HG03521 (cell line): Measurements from ENCODE around the gene FERD3L.

Experiments used
- ATAC-seq: cut with Tn5 transposase; IDR thresholded peaks from one replicate; pipeline ENCODE4 v1.9.1; 2021; ENCODE audit warnings: mild to moderate bottlenecking, moderate library complexity; ENCODE audit not compliant: unreplicated experiment

FERD3L gene

DNA sequence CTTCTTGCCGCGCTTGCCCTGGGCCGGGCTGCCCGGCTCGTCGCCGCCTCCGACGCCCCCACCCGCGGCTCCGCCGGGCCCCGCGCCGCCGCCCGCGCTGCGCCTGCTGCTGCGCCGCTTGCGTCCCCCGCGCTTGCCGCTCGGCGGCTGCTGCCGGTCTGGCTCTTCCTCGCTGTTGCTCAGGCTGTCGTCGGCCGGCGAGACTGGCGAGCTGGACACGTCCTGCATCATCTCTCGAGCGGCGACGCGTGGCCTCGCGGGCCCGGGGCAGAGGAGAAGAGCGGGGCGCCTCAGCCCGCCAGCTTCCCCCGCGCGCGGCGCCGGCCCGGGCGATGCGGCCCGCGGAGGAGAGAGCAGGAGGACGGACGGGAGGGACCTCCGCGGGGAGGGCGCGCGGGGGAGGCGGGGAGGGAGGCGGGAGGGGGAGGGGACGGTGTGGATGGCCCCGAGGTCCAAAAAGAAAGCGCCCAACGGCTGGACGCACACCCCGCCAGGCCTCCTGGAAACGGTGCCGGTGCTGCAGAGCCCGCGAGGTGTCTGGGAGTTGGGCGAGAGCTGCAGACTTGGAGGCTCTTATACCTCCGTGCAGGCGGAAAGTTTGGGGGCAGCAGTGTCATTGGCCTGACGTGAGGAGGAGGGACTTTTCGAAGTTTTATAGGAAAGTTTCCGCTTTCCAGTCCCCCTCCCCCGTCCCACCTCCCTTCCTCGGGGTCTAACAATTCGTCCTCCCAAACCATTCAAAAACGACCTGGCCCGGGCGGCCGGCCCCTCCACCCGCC, 27.9 kb downstream of the FERD3L start, which contains the start of gene TWIST1:
TSS of gene TWIST1 (minus strand) at position 546 of the 779 bp plus-strand sequence. CDS start at position 231, 315 bp downstream.
- ATAC-seq: no peak

DNA sequence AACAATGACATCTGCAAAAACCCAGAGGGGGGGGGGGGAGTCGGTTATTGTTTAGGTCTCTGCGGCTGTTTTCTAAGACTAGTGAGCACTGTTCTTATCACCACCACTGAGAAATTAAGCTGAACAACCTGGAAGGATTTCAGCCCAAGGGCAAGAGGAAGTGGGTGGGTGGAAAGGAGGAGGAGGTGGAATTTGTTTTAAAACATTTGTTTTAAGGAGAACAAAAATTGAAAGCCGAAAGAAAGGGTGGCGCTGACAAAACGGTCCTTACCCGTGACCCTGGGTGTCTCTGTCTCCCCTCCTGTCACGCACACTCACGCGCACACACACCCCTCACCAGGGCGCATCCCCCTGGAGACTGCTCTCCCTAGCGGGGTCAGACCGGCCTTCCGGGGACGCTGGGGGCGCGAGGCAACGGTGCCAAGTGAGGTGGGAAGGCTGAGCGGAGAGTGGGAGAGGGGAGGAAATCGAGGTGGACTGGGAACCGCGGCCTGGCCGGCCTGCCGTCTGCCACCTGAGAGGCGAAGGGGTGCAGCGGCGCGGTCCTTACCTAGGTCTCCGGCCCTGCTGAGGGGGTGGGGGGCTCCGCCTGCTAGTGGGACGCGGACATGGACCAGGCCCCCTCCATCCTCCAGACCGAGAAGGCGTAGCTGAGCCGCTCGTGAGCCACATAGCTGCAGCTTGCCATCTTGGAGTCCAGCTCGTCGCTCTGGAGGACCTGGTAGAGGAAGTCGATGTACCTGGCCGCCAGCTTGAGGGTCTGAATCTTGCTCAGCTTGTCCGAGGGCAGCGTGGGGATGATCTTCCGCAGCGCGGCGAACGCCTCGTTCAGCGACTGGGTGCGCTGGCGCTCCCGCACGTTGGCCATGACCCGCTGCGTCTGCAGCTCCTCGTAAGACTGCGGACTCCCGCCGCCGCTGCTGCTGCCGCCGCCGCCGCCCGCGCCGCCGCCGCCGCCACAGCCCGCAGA, 28.8 kb downstream of the FERD3L start:
- ATAC-seq: no peak

GRCh38 chr7:19114551-19114855, 30.7 kb downstream of the FERD3L start:
- ATAC-seq: no peak

- no peak for ATAC-seq
These were observed 31.2 kb downstream of the FERD3L start for GRCh38 chr7:19113855-19114550.

DNA sequence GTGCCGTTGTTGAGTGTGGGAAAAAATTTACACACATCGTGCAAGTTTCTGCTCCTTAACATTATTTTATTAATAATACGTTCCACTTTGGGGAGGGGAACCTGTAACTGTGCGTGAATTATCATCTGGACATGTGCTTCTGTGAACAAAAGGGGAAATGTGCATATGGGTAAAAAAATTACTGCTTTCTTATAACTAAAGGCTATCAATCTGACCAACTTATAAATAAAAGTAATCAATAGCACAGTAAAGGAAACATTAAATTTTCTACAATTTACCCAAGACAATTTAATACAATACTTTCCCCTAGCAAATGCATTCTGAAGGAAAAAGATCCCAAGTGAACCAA, 32.2 kb downstream of the FERD3L start:
- ATAC-seq: no peak

- ATAC-seq: no peak
These were observed 32.8 kb downstream of the FERD3L start for GRCh38 chr7:19112274-19113001.

DNA sequence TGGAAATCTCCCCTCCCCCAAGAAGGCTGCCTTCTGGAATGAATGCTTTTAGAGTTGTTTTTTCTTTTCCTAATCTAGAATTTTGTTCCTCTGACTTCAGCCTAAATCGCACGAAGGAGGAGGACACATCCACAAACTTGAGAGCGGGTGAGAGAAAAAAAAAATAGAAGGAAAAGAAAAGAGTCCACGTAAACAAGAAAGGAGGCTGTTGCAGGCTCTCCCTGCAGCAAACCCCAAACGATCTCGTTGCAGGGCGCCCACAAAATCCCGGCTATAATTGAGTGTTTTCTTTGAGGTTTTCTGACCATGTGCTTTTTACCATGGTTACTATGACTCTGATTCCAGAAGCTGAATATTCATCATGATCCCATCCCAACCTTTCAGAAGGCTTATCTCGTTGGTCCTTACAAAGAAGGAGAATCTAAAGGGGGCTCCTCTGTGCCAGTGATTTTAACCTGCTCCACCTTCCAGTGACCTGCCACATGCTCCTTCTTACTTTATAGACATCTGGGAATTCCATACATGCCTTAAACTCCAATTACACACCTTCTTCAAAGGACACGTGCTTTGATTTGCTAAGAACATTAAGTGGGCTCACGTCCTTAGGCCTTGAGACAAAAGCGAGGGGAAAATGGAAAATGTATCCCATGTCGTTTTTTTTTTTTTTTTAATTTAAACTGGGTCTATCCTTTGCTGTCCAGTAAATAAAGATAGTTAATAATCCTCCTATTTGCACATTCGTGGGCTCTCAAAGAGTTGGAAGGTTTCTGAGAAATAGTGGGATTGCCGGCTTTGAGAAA, 33.5 kb downstream of the FERD3L start:
- no peak for ATAC-seq

DNA sequence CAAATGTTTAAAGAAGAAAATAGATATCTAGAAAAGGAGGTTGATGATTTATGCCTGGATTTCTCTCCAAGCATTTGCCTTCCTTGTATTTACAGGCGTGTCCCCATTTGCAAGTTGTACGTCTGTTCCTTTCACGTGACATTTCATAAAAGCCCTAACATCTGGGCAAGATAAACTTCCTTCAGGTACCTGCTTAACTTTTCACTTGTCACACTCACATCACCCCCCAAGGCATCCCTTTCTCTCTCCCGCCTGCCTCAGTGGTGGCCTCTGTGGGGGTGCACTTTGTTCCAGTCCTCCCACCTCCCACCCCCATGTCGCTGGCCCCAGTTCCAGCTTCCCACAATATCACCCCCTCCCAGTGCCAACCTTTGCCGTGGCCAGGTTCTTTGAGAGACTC, 34.4 kb downstream of the FERD3L start:
- ATAC-seq: no peak

- ATAC-seq: no peak
These were observed 35.0 kb downstream of the FERD3L start for GRCh38 chr7:19110026-19110730.

- no peak for ATAC-seq
These were observed 35.9 kb downstream of the FERD3L start for GRCh38 chr7:19109000-19109946.

DNA sequence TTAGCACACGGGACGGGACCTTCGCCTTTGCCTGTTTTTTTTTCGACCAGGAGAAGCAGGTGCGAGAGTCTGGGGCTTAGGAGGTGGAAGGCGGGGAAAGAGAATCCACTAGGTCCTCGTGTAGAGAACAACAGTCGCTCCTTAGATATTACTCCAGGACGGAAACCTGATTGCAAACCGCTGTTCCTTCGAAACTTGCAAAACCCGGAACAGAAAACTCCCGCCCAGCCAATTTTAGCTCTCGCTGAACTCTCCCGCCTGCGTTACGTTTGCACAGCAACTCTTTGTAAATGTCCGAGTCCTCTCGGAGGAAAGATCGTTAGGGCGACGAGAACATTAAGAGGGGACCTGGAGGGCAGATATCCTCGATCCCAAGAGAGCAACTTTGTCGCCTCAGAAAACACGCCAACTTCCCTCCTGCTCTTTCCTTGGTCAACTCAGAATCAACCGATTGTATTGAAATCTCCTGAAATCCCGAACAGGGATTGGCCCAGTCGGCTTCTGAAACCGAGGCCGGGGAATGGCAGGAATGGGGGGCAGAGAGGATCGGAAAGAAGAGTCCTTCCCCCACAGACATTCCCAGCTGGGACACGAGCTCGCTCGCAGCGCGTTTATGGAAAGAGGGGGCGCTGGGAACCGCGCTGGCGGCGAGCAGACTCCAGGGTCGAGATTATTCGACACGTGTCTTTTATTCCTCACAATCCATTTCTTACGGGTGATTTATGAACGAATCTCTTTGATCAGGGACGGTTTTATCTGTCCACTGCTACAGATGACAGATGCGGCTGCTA, 37.7 kb downstream of the FERD3L start:
- no peak for ATAC-seq

GRCh38 chr7:19107081-19107355, 38.2 kb downstream of the FERD3L start:
- ATAC-seq: no peak

DNA sequence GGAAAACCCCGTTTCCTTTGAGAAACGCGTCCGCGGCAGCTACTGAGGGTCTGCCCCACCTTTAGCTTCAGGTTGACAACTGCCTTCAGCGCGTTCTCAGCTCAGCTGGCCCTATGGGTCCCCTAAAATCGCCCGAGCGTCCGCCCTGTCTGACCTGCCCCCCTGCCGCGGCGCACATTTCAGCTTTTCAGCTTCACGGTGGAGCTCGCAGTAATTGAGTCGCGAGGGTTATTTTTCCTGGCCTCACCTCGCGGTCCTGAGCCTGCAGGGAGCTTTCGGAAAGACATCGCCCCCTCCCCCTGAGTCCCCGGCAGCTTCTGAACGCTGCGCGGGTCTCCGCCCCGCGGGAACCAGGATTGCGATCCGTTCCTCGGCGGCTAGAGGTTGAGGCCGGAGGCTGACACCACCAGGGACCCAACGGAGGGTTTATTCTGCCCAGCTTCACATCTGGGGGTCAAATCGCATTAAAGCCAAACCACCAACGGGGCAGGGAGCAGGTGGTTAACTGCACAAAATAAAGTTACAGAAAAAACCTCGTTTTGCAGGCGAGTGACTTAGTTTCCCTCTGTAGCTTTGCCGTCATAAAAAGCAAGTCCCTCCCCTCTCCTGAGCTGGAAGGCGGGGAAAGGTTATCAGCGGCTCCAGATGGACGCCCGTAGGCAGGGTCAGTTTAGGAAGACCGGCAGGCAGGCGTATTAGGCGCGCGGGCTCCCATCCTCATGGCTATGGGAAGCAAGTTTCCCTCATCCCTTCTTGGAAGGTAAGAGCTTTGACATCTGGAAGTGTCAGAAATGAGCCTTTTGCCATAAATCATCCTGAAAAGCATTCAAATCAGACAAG, 38.8 kb downstream of the FERD3L start:
- ATAC-seq: no peak

- no peak for ATAC-seq
These were observed 39.7 kb downstream of the FERD3L start for GRCh38 chr7:19105546-19105945.

- ATAC-seq: no peak
These were observed 40.4 kb downstream of the FERD3L start for GRCh38 chr7:19104811-19105210.

GRCh38 chr7:19102884-19103283, 42.3 kb downstream of the FERD3L start:
- no peak for ATAC-seq

DNA sequence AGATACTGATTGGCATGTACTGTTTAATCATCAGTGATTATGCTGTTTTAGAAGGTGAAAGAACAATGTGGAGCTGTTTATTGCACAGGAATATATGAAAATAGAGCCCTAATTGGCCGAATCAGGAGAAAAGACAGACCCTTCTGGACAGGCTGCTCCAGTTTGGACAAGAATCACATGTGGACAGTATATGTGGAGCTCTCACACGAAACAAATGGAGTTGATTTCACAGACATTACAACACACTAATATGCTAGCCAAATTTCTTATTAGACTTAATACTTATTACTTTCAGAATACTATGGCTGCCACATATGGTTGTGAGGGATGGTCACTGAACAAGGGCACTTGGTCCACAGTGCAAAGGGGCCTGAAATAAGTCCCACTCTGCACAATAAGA, 43.3 kb downstream of the FERD3L start:
- no peak for ATAC-seq
